ENCODE measurements around the gene CHIC2. TPM values are rescaled to one million over a fixed set of nuclear protein-coding genes. Genes with fewer than 3 reads are reported as not detected.
A peak's percentile ranks its signal among the peaks of the same experiment; 100 is the strongest.

Gene CHIC2
- total and polyA plus RNA-seq, 2 of the 8 experiments (the other 6 are each of a cell fraction or from before 2014, with no cell fraction given): 4.5 to 10.9 TPM

- no peak overlapping the region for H3K27ac ChIP-seq (ENCODE audit: low read depth, low read length)
- FAIRE-seq (no peak), DNase-seq (ENCODE audit: low read depth in 1 of 2, low spot score in 2 of 2) (no peak)
- no peak overlapping the region for H3K4ac ChIP-seq (replicated peaks; ENCODE audit: insufficient read length, low read depth, low read length)
- no peak overlapping the region for H4K5ac ChIP-seq (ENCODE audit: insufficient read length, low read depth, low read length)
- H2AK5ac ChIP-seq (ENCODE audit: low read depth, low read length): no peak overlapping the region
- no peak overlapping the region for H2BK20ac ChIP-seq (ENCODE audit: low read length)
- H2BK5ac ChIP-seq (ENCODE audit: low read depth, low read length): no peak overlapping the region
- H2BK120ac ChIP-seq (replicated peaks; ENCODE audit: low read depth, low read length): no peak overlapping the region
- no peak overlapping the region for H4K91ac ChIP-seq (replicated peaks; ENCODE audit: insufficient read length, low read length)
- no peak overlapping the region for H4K8ac ChIP-seq (ENCODE audit: extremely low read depth, insufficient read depth, low read length)
- H3K14ac ChIP-seq (ENCODE audit: insufficient read length): no peak overlapping the region
- H3K36me3 ChIP-seq (ENCODE audit: control insufficient read depth in 2 of 4, insufficient read depth in 4 of 4, low read length in 3 of 4): no peaks in the 10 kb centered on the region
- H3K56ac ChIP-seq (replicated peaks; ENCODE audit: insufficient read length, low read depth, low read length): no peak overlapping the region
- H4K20me1 ChIP-seq (replicated peaks in 1 of 2; ENCODE audit: control insufficient read depth in 1 of 2, insufficient read depth in 2 of 2, low read length in 2 of 2): peaks cover 6 to 10% of the 10 kb centered on the region in 2 experiments
- H3K4me1 ChIP-seq (replicated peaks in 1 of 4; ENCODE audit: control insufficient read depth in 3 of 4, insufficient read depth in 4 of 4, low read length in 3 of 4): peaks cover 22 to 50% (median 31%) of the 10 kb centered on the region in 4 experiments
- H3K27me3 ChIP-seq (replicated peaks in 1 of 4; ENCODE audit: control insufficient read depth in 3 of 4, extremely low read depth in 1 of 4, insufficient read depth in 3 of 4, low read length in 3 of 4): peaks cover 70 to 94% (median 91%) of the 10 kb centered on the region in 4 experiments
- ChIA-PET CTCF (ENCODE audit: partially characterized antibody) (interaction anchor here (0.8 to 9.8 kb wide), 5 partner anchors 12 to 180 kb away, joined by 3 to 62 read pairs (median 7); no protein-coding TSS in a partner anchor), POLR2A (ENCODE audit: partially characterized antibody) (interaction anchor here (1.0 to 2.1 kb wide), 2 partner anchors 9 to 15 kb away, joined by 4 to 11 read pairs; no protein-coding TSS in a partner anchor)
- no peak overlapping the region for H2BK15ac ChIP-seq (ENCODE audit: low read length)
- no peaks in the 10 kb centered on the region for H3K9me3 ChIP-seq (ENCODE audit: insufficient read depth in 2 of 2, low read depth in 1 of 2, low read length in 1 of 2)
- H2BK12ac ChIP-seq (ENCODE audit: low read depth, low read length): no peak overlapping the region
- H3K79me2 ChIP-seq (ENCODE audit: control insufficient read depth in 1 of 2, insufficient read depth in 2 of 2, low read length in 2 of 2): no peaks in the 10 kb centered on the region
- no peak overlapping the region for H3K23ac ChIP-seq (ENCODE audit: insufficient read length)
- H3K18ac ChIP-seq (ENCODE audit: extremely low read depth, low read length): no peak overlapping the region
- TF ChIP-seq KDM1A (IDR thresholded peaks at IDR 0.05; ENCODE audit: borderline replicate concordance, low read length) (no peak), RNF2 (IDR thresholded peaks at IDR 0.05; ENCODE audit: borderline replicate concordance, low read depth, low read length, missing control alignments, poor library complexity, severe bottlenecking) (peak; percentile 43)
- H3K79me1 ChIP-seq (ENCODE audit: low read depth, low read length): no peaks in the 10 kb centered on the region
- H3K4me3 ChIP-seq (ENCODE audit: extremely low read depth in 1 of 4, insufficient read depth in 2 of 4, low read depth in 3 of 4, low read length in 4 of 4): peak overlapping the region in 1 of 4 experiments; percentile 50; a peak in 2 of 8 replicates
- peak overlapping the region; percentile 74 to 98 for H3K4me2 ChIP-seq (ENCODE audit: insufficient read depth in 1 of 2, low read depth in 2 of 2, low read length in 2 of 2)
- peaks cover 7% of the 10 kb centered on the region; the same call in 1 of the 2 replicates for H3K23me2 ChIP-seq (ENCODE audit: low read depth, low read length)
- no peak overlapping the region for H3K9ac ChIP-seq (replicated peaks in 1 of 4; ENCODE audit: extremely low read depth in 1 of 4, low read depth in 3 of 4, low read length in 3 of 4)
- no peak overlapping the region for H2AFZ ChIP-seq (ENCODE audit: low read length)
- WGBS, 2 experiments (ENCODE audit: extremely low coverage in 1 of 2, insufficient coverage in 1 of 2, insufficient read length in 1 of 2, insufficient replicate concordance in 2 of 2, low coverage in 1 of 2, low lambda C conversion rate in 2 of 2, missing lambda C conversion rate in 1 of 2): 1% methylated on average over 6 of the region's 6 CpGs; no CpG with 5 or more reads in 1 of the 2 experiments
Observed at GRCh38 chr4:54094451-54094850, 30.0 kb upstream of the CHIC2 start.

Data from H1 (cell line).